ENCODE results near the gene ABHD16A. TPM values are rescaled to one million over a fixed set of nuclear protein-coding genes. Genes with fewer than 3 reads are reported as not detected.
A peak's percentile ranks its signal among the peaks of the same experiment; 100 is the strongest.

The ABHD16A gene
- total RNA-seq, 1 experiment from 2014 or later, result 89.9 TPM

GRCh38 chr6:31639043-31639442 lies 64.1 kb downstream of the ABHD16A start:
- BruUV-seq (replicated peaks), result no TSS peak
- Mint-ChIP-seq H3K9me3 (ENCODE audit: low read depth, unreplicated experiment) (no peaks in the 10 kb centered on the region), H3K36me3 (ENCODE audit: insufficient read depth, unreplicated experiment) (peaks cover 92% of the 10 kb centered on the region), H3K4me3 (ENCODE audit: low read depth, unreplicated experiment) (no peak overlapping the region), H3K27ac (ENCODE audit: unreplicated experiment) (no peak overlapping the region), H3K4me1 (ENCODE audit: low read depth, unreplicated experiment) (no peaks in the 10 kb centered on the region), H3K27me3 (ENCODE audit: unreplicated experiment) (no peaks in the 10 kb centered on the region)
- intact Hi-C loops (cut with micrococcal nuclease; ENCODE audit: unreplicated experiment), result no loop called here
- CTCF ChIA-PET, result interaction anchor here (0.6 to 1.4 kb wide), 6 partner anchors 13 to 725 kb away, joined by 3 to 6 read pairs (median 4); partner anchors contain the start of genes C6orf47, NEU1 and VARS2
- DNase-seq, result no peak
- TF ChIP-seq CTCF (IDR thresholded peaks at IDR 0.05; ENCODE audit: unreplicated experiment), result no peak

Small RNA genes lying within 50 kb of the gene (microRNA-seq; reads per million reads assigned to microRNA genes)
- gene MIR4646, result 5.3 reads per million, percentile 16 among the genes with 10 or more reads in this experiment

Other genes starting within 250 kb of the ABHD16A start
- gene MICB, start 205.2 kb downstream of the ABHD16A start, total RNA-seq (2022), result 59.3 and 64.3 TPM in 2 replicates
- not detected in 2 replicates for gene MCCD1, start 174.4 kb downstream of the ABHD16A start, total RNA-seq (2022)
- gene DDX39B, start 161.3 kb downstream of the ABHD16A start, total RNA-seq (2022), result 631 and 646 TPM in 2 replicates
- gene ATP6V1G2, start 156.7 kb downstream of the ABHD16A start, total RNA-seq (2022), result 1.0 and 1.5 TPM in 2 replicates
- gene NFKBIL1, start 155.7 kb downstream of the ABHD16A start, total RNA-seq (2022), result 33.5 and 34.0 TPM in 2 replicates
- not detected in 2 replicates for gene LTA, start 131.0 kb downstream of the ABHD16A start, total RNA-seq (2022)
- 0.22 and 0.68 TPM in 2 replicates for gene TNF, start 127.8 kb downstream of the ABHD16A start, total RNA-seq (2022)
- 0.44 and 1.4 TPM in 2 replicates for gene LTB, start 120.9 kb downstream of the ABHD16A start, total RNA-seq (2022)
- gene LST1, start 117.0 kb downstream of the ABHD16A start, total RNA-seq (2022), result 0.94 TPM in 1 of 2 replicates, not detected in the other
- not detected in 2 replicates for gene NCR3, start 110.3 kb downstream of the ABHD16A start, total RNA-seq (2022)
- not detected in 2 replicates for gene AIF1, start 88.1 kb downstream of the ABHD16A start, total RNA-seq (2022)
- gene PRRC2A, start 82.6 kb downstream of the ABHD16A start, total RNA-seq (2022), result 473 and 509 TPM in 2 replicates
- gene BAG6, start 50.7 kb downstream of the ABHD16A start, total RNA-seq (2022), result 617 and 663 TPM in 2 replicates
- gene APOM, start 47.4 kb downstream of the ABHD16A start, total RNA-seq (2022), result 2.6 and 3.6 TPM in 2 replicates
- gene C6orf47, start 42.5 kb downstream of the ABHD16A start, total RNA-seq (2022), result 40.3 and 42.9 TPM in 2 replicates
- gene GPANK1, start 38.3 kb downstream of the ABHD16A start, total RNA-seq (2022), result 32.2 and 35.6 TPM in 2 replicates
- 337 and 357 TPM in 2 replicates for gene CSNK2B, start 37.2 kb downstream of the ABHD16A start, total RNA-seq (2022)
- 44.6 and 45.1 TPM in 2 replicates for gene LY6G5B, start 33.3 kb downstream of the ABHD16A start, total RNA-seq (2022)
- gene LY6G5C, start 22.3 kb downstream of the ABHD16A start, total RNA-seq (2022), result 4.9 and 5.4 TPM in 2 replicates
- not detected in 2 replicates for gene LY6G6F, start 3.5 kb upstream of the ABHD16A start, total RNA-seq (2022)
- gene LY6G6D, start 12.0 kb upstream of the ABHD16A start, total RNA-seq (2022), result not detected in 2 replicates
- 1.0 TPM in 1 of 2 replicates, not detected in the other for gene LY6G6C, start 18.4 kb upstream of the ABHD16A start, total RNA-seq (2022)
- gene MPIG6B, start 20.0 kb upstream of the ABHD16A start, total RNA-seq (2022), result not detected in 2 replicates
- 81.4 and 89.6 TPM in 2 replicates for gene DDAH2, start 26.0 kb upstream of the ABHD16A start, total RNA-seq (2022)
- gene CLIC1, start 33.2 kb upstream of the ABHD16A start, total RNA-seq (2022), result 943 and 1,109 TPM in 2 replicates
- gene MSH5, start 36.7 kb upstream of the ABHD16A start, total RNA-seq (2022), result 156 and 176 TPM in 2 replicates
- gene SAPCD1, start 59.3 kb upstream of the ABHD16A start, total RNA-seq (2022), result 26.6 and 30.3 TPM in 2 replicates
- 22.1 and 37.6 TPM in 2 replicates for gene VWA7, start 74.0 kb upstream of the ABHD16A start, total RNA-seq (2022)
- 316 and 331 TPM in 2 replicates for gene VARS1, start 92.4 kb upstream of the ABHD16A start, total RNA-seq (2022)
- gene LSM2, start 103.6 kb upstream of the ABHD16A start, total RNA-seq (2022), result 126 and 144 TPM in 2 replicates
- gene HSPA1L, start 112.0 kb upstream of the ABHD16A start, total RNA-seq (2022), result 4.2 and 4.3 TPM in 2 replicates
- gene HSPA1A, start 112.2 kb upstream of the ABHD16A start, total RNA-seq (2022), result 1,238 and 1,263 TPM in 2 replicates
- 687 and 705 TPM in 2 replicates for gene HSPA1B, start 124.4 kb upstream of the ABHD16A start, total RNA-seq (2022)
- gene NEU1, start 159.5 kb upstream of the ABHD16A start, total RNA-seq (2022), result 133 and 159 TPM in 2 replicates
- gene SLC44A4, start 175.7 kb upstream of the ABHD16A start, total RNA-seq (2022), result 185 and 238 TPM in 2 replicates
- 131 and 138 TPM in 2 replicates for gene EHMT2, start 194.4 kb upstream of the ABHD16A start, total RNA-seq (2022)
- gene ZBTB12, start 198.8 kb upstream of the ABHD16A start, total RNA-seq (2022), result 22.6 and 28.1 TPM in 2 replicates
- 5.0 and 6.3 TPM in 2 replicates for gene C2, start 224.4 kb upstream of the ABHD16A start, total RNA-seq (2022)
- gene CFB, start 242.8 kb upstream of the ABHD16A start, total RNA-seq (2022), result 944 and 1,205 TPM in 2 replicates